CD14-positive monocyte (primary cell): ENCODE measurements around the gene CEP68. TPM values are rescaled to one million over a fixed set of nuclear protein-coding genes. Genes with fewer than 3 reads are reported as not detected.

ENCODE experiments used
- DNase-seq, 3 donors: peaks; one replicate each; pipeline ENCODE4 v3.0.0-alpha.2; 2011 to 2022
- H2AFZ ChIP-seq: 2 replicates; pipeline ENCODE4 v1.6.0; 2012; ENCODE audit warnings: mild to moderate bottlenecking, low read depth, low read length, inconsistent platforms; ENCODE audit not compliant: insufficient read depth, poor library complexity, severe bottlenecking
- H3K27ac ChIP-seq, 2 donors: 1 replicate in 1 of 2; 2 replicates in 1 of 2; pipeline ENCODE4 v1.5.1; 2012 to 2013; ENCODE audit warnings: low read length in 2 of 2, control low read depth in 1 of 2, inconsistent platforms in 1 of 2, low read depth in 1 of 2, mild to moderate bottlenecking in 1 of 2
- H3K27me3 ChIP-seq, 2 donors: one replicate each; pipeline versions ENCODE4 v1.6.0 to v1.6.1; 2011 to 2013; ENCODE audit warnings: low read length in 2 of 2; ENCODE audit not compliant: control insufficient read depth in 2 of 2, insufficient read depth in 2 of 2
- H3K36me3 ChIP-seq, 2 donors: replicated peaks in 1 of 2; 1 replicate in 1 of 2; 2 replicates in 1 of 2; pipeline versions ENCODE4 v1.5.1 to v1.6.1; 2012 to 2013; ENCODE audit warnings: low read length in 2 of 2, control low read depth in 1 of 2, inconsistent platforms in 1 of 2, mild to moderate bottlenecking in 1 of 2; ENCODE audit not compliant: insufficient read depth in 2 of 2, control insufficient read depth in 1 of 2
- H3K4me1 ChIP-seq, 2 donors: 1 replicate in 1 of 2; 2 replicates in 1 of 2; pipeline versions ENCODE4 v1.5.1 to v1.6.1; 2012 to 2013; ENCODE audit warnings: low read length in 2 of 2, control low read depth in 1 of 2, inconsistent platforms in 1 of 2, mild to moderate bottlenecking in 1 of 2, moderate library complexity in 1 of 2; ENCODE audit not compliant: insufficient read depth in 2 of 2, control insufficient read depth in 1 of 2
- H3K4me2 ChIP-seq: replicated peaks from 2 replicates; pipeline ENCODE3; 2012; ENCODE audit warnings: low read length, moderate library complexity, mild to moderate bottlenecking; ENCODE audit not compliant: poor library complexity, severe bottlenecking; ENCODE audit errors: extremely low read depth
- H3K4me3 ChIP-seq, 3 experiments: fragments of 200-600 bp in 1 of 3; sonication (generic) in 1 of 3; replicated peaks in 1 of 3; 1 replicate in 2 of 3; 2 replicates in 1 of 3; pipeline ENCODE4 v1.5.1; 2011 to 2013; ENCODE audit warnings: low read length in 3 of 3, mild to moderate bottlenecking in 3 of 3, control low read depth in 2 of 3, low read depth in 2 of 3, inconsistent platforms in 1 of 3, moderate library complexity in 1 of 3
- H3K79me2 ChIP-seq: 2 replicates; pipeline ENCODE4 v1.6.0; 2012; ENCODE audit warnings: mild to moderate bottlenecking, control low read depth, inconsistent platforms, low read length, moderate library complexity; ENCODE audit not compliant: insufficient read depth
- H3K9ac ChIP-seq: 2 replicates; pipeline ENCODE4 v1.6.0; 2017; ENCODE audit warnings: low read length, mild to moderate bottlenecking; ENCODE audit not compliant: insufficient read depth, poor library complexity, severe bottlenecking
- H3K9me3 ChIP-seq, 2 donors: replicated peaks in 1 of 2; 1 replicate in 1 of 2; 2 replicates in 1 of 2; pipeline versions ENCODE4 v1.5.1 to v1.6.1; 2012 to 2013; ENCODE audit warnings: low read length in 2 of 2, control low read depth in 1 of 2; ENCODE audit not compliant: control insufficient read depth in 1 of 2, insufficient read depth in 1 of 2
- H4K20me1 ChIP-seq: 2 replicates; pipeline ENCODE4 v1.6.0; 2012; ENCODE audit warnings: mild to moderate bottlenecking, low read length, control low read depth, moderate library complexity; ENCODE audit not compliant: insufficient read depth
- H3K27ac Mint-ChIP-seq, 7 donors: one replicate each; pipeline ENCODE4 v1.8.0; 2020; ENCODE audit warnings: mild to moderate bottlenecking in 7 of 7, mixed read lengths in 7 of 7, moderate library complexity in 6 of 7, inconsistent platforms in 2 of 7
- H3K27me3 Mint-ChIP-seq, 3 donors: one replicate each; pipeline ENCODE4 v1.8.0; 2021 to 2022; ENCODE audit warnings: low read depth in 3 of 3, mild to moderate bottlenecking in 3 of 3, mixed read lengths in 3 of 3, moderate library complexity in 3 of 3, inconsistent platforms in 1 of 3
- H3K36me3 Mint-ChIP-seq, 2 donors: one replicate each; pipeline ENCODE4 v1.8.0; 2020; ENCODE audit warnings: mixed read lengths in 2 of 2, inconsistent platforms in 1 of 2, mild to moderate bottlenecking in 1 of 2
- H3K4me1 Mint-ChIP-seq: one replicate; pipeline ENCODE4 v1.8.0; 2020; ENCODE audit warnings: mild to moderate bottlenecking, mixed read lengths
- H3K4me3 Mint-ChIP-seq, 2 donors: one replicate each; pipeline ENCODE4 v1.8.0; 2020; ENCODE audit warnings: mild to moderate bottlenecking in 2 of 2, mixed read lengths in 2 of 2, moderate library complexity in 1 of 2
- H3K9me3 Mint-ChIP-seq, 7 donors: one replicate each; pipeline ENCODE4 v1.8.0; 2020 to 2022; ENCODE audit warnings: mixed read lengths in 7 of 7, mild to moderate bottlenecking in 6 of 7, moderate library complexity in 6 of 7, inconsistent platforms in 2 of 7
- WGBS: methylation state at CpG from one replicate; pipeline ENCODE4 v1.1.5; 2013; ENCODE audit warnings: missing lambda C conversion rate; ENCODE audit not compliant: insufficient coverage; 5-methylcytosine and 5-hydroxymethylcytosine counted together
- intact Hi-C, 2 donors: fragments of 100-400 bp; cut with micrococcal nuclease; formaldehyde crosslinking; loops; one replicate each; pipeline versions ENCODE4 v1.15.0 to v1.15.1; 2023
- polyA plus RNA-seq, 3 donors: library from polyadenylated mRNA; depleted of rRNA in 1 of 3; unstranded in 2 of 3; stranded (reverse) in 1 of 3; fragments of 300-500 nt in 2 of 3; fragments of >200 nt in 1 of 3; fragmentation: Illumina TruSeq in 2 of 3; gene quantifications; 1 replicate in 2 of 3; 2 replicates in 1 of 3; pipeline ENCODE4 v1.2.3, GENCODE V29; 2012 to 2021
- TF ChIP-seq, protein P1 (sequence below): fragments of 200-600 bp; IDR thresholded peaks from one replicate; pipeline ENCODE4 v1.8.0; 2022; ENCODE audit warnings: antibody characterized with exemption, mild to moderate bottlenecking

The CEP68 gene
- polyA plus RNA-seq, 3 donors = 2.5 to 6.5 (median 2.8) TPM

- Mint-ChIP-seq H3K4me1 (peaks cover 45% of the 10 kb centered on the region), H3K36me3 (peaks cover 25 to 28% of the 10 kb centered on the region in 2 donors), H3K27ac (peak overlapping the region; percentile 48 to 86 (median 82)), H3K9me3 (peaks cover 0 to 1% (median 0%) of the 10 kb centered on the region in 7 donors), H3K27me3 (no peaks in the 10 kb centered on the region), H3K4me3 (peak overlapping the region in 1 of 2 donors; percentile 63)
- WGBS = 100% methylated on average over 5 of the region's 6 CpGs
- Histone ChIP-seq H3K4me1 (peaks cover 32 to 33% of the 10 kb centered on the region in 2 donors), H3K9me3 (no peaks in the 10 kb centered on the region), H3K36me3 (peaks cover 21 to 44% of the 10 kb centered on the region in 2 donors), H3K27me3 (no peaks in the 10 kb centered on the region), H3K27ac (peak overlapping the region; percentile 56 to 67), H3K4me3 (peak overlapping the region in 1 of 3 experiments; percentile 2), H2AFZ (no peak overlapping the region), H3K79me2 (peaks cover 18% of the 10 kb centered on the region), H4K20me1 (peaks cover 46% of the 10 kb centered on the region), H3K9ac (peak overlapping the region; percentile 5), H3K4me2 (no peak overlapping the region)
- TF ChIP-seq, protein P1, sequence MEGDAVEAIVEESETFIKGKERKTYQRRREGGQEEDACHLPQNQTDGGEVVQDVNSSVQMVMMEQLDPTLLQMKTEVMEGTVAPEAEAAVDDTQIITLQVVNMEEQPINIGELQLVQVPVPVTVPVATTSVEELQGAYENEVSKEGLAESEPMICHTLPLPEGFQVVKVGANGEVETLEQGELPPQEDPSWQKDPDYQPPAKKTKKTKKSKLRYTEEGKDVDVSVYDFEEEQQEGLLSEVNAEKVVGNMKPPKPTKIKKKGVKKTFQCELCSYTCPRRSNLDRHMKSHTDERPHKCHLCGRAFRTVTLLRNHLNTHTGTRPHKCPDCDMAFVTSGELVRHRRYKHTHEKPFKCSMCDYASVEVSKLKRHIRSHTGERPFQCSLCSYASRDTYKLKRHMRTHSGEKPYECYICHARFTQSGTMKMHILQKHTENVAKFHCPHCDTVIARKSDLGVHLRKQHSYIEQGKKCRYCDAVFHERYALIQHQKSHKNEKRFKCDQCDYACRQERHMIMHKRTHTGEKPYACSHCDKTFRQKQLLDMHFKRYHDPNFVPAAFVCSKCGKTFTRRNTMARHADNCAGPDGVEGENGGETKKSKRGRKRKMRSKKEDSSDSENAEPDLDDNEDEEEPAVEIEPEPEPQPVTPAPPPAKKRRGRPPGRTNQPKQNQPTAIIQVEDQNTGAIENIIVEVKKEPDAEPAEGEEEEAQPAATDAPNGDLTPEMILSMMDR = no peak
- intact Hi-C loops = loop anchor here (5.0 to 10.0 kb wide), 5 partner anchors 58 to 365 kb away; partner anchors contain the start of genes ACTR2 (in 2 of the 2) and SPRED2 (in 1 of the 2)
- DNase-seq = no peak
Measured at GRCh38 chr2:65069439-65069824, 13.2 kb downstream of the CEP68 start.

GRCh38 chr2:65070172-65070830 is 14.1 kb downstream of the CEP68 start:
- Histone ChIP-seq H3K4me3 (no peak overlapping the region), H3K4me1 (peaks cover 24 to 26% of the 10 kb centered on the region in 2 donors), H3K36me3 (peaks cover 22 to 52% of the 10 kb centered on the region in 2 donors), H3K27me3 (no peaks in the 10 kb centered on the region), H3K9me3 (no peaks in the 10 kb centered on the region), H2AFZ (no peak overlapping the region), H3K4me2 (no peak overlapping the region), H3K9ac (peak overlapping the region; percentile 5), H3K27ac (peak overlapping the region; percentile 26 to 67), H3K79me2 (peaks cover 18% of the 10 kb centered on the region), H4K20me1 (peaks cover 54% of the 10 kb centered on the region)
- Mint-ChIP-seq H3K36me3 (peaks cover 25 to 36% of the 10 kb centered on the region in 2 donors), H3K9me3 (peaks cover 0 to 1% (median 0%) of the 10 kb centered on the region in 7 donors), H3K4me1 (peaks cover 38% of the 10 kb centered on the region), H3K4me3 (no peak overlapping the region), H3K27ac (peak overlapping the region in 6 of 7 donors; percentile 21 to 86 (median 50)), H3K27me3 (no peaks in the 10 kb centered on the region)
- TF ChIP-seq, protein P1 = no peak
- WGBS = 71% methylated on average over 7 of the region's 8 CpGs
- DNase-seq = peak in 1 of 3 donors; percentile 27
- intact Hi-C loops = loop anchor here in 1 of 2 donors (5.0 kb wide), 1 partner anchor 37 kb away; no protein-coding TSS in a partner anchor
